Psoas muscle (tissue), 8 donors: Measurements from ENCODE around the gene VAV3. TPM values are rescaled to one million over a fixed set of nuclear protein-coding genes. Genes with fewer than 3 reads are reported as not detected.

Source experiments
- ATAC-seq, 4 donors: fragments of 200-7000 bp; cut with Tn5 transposase; one replicate each; pipeline ENCODE4 v1.9.1; 2020; ENCODE audit warnings: moderate library complexity in 3 of 4, mild to moderate bottlenecking in 2 of 4
- DNase-seq, 2 donors: peaks; one replicate each; pipeline ENCODE4 v3.0.0-alpha.2; 2020
- H3K27ac ChIP-seq: fragments of 200-600 bp; one replicate; pipeline ENCODE4 v1.8.0; 2022
- H3K27me3 ChIP-seq, 3 donors: fragments of 200-600 bp in 1 of 3; one replicate each; pipeline versions ENCODE4 v1.6.1 to v1.8.0; 2013 to 2022; ENCODE audit warnings: low read length in 2 of 3, mild to moderate bottlenecking in 2 of 3, moderate library complexity in 1 of 3; ENCODE audit not compliant: insufficient read depth in 3 of 3
- H3K36me3 ChIP-seq, 2 donors: fragments of 200-600 bp in 1 of 2; one replicate each; pipeline versions ENCODE4 v1.6.1 to v1.8.0; 2013 to 2022; ENCODE audit warnings: low read depth in 1 of 2, mild to moderate bottlenecking in 1 of 2, moderate library complexity in 1 of 2; ENCODE audit not compliant: insufficient read depth in 1 of 2
- H3K4me1 ChIP-seq: fragments of 200-600 bp; one replicate; pipeline ENCODE4 v1.8.0; 2022
- H3K4me3 ChIP-seq: fragments of 200-600 bp; one replicate; pipeline ENCODE4 v1.8.0; 2022; ENCODE audit warnings: mild to moderate bottlenecking
- H3K9me3 ChIP-seq: fragments of 200-600 bp; one replicate; pipeline ENCODE4 v1.8.0; 2022
- CTCF ChIP-seq: fragments of 200-600 bp; IDR thresholded peaks from one replicate; pipeline ENCODE4 v1.8.0; 2022; ENCODE audit warnings: antibody characterized with exemption
- WGBS, 3 donors: extraction: QIAGEN DNeasy Blood & Tissue Kit; methylation state at CpG; one replicate each; pipeline versions ENCODE4 v1.1.6 to v1.1.7; 2013; 5-methylcytosine and 5-hydroxymethylcytosine counted together
- intact Hi-C, 2 donors: fragments of 100-400 bp; cut with DNase I; formaldehyde crosslinking; loops; one replicate each; pipeline versions ENCODE4 v1.11.0 to v1.14.2; 2022
- polyA plus RNA-seq, 3 donors: library from polyadenylated mRNA; stranded (reverse); fragments of 200-250 nt; gene quantifications; one replicate each; pipeline ENCODE4 v1.2.3, GENCODE V29; 2013
- total RNA-seq, 4 donors: library from RNA; stranded (reverse); fragmentation: NEBNext Ultra II Directional in 2 of 4; extraction: Animal tissue kit (Norgen Biotek cat#: 25700) in 2 of 4; gene quantifications; one replicate each; pipeline versions ENCODE4 v1.2.1 to v1.2.4, GENCODE V29; 2021 to 2023
- donor health status: healthy with polysubstance abuse.
- donor health status: DM: no; HTN: no; CAD: no; lungs with moderate emphysema.
- donor health status: Bipolar disorder and iron deficiency.
- donor health status: healthy.
- donor health status: DM: yes; HTN: yes; CAD: no.
- donor health status: DM: no; HTN: no; CAD: no.
- donor health status: DM: no; HTN: no; CAD: no.
- donor health status: DM: yes; HTN: yes; CAD: no.

VAV3 gene
- total and polyA plus RNA-seq, 7 donors, result 0.28 to 1.7 (median 0.72) TPM

- ATAC-seq (no peak), DNase-seq (no peak)
- H3K4me3 ChIP-seq, result no peak overlapping the region
- 95 to 96% (median 96%) methylated on average over 3 of the region's 3 CpGs for WGBS, 3 donors
- H3K27ac ChIP-seq, result no peak overlapping the region
- H3K4me1 ChIP-seq, result no peaks in the 10 kb centered on the region
- no peak for TF ChIP-seq CTCF
- no peaks in the 10 kb centered on the region for H3K36me3 ChIP-seq
- intact Hi-C loops, result no loop called here
- H3K27me3 ChIP-seq, result no peaks in the 10 kb centered on the region
- no peaks in the 10 kb centered on the region for H3K9me3 ChIP-seq
Measured at GRCh38 chr1:107926436-107927080, 38.4 kb downstream of the VAV3 start.

- no peak overlapping the region for H3K27ac ChIP-seq
- no peak for DNase-seq
- WGBS, 3 donors, result 46 to 88% (median 84%) methylated on average over 1 of the region's 1 CpG
- no peak for TF ChIP-seq CTCF
- no peaks in the 10 kb centered on the region for H3K4me1 ChIP-seq
- ATAC-seq, result no peak
- no peaks in the 10 kb centered on the region for H3K36me3 ChIP-seq
- intact Hi-C loops, result no loop called here
- H3K27me3 ChIP-seq, result no peaks in the 10 kb centered on the region
- H3K4me3 ChIP-seq, result no peak overlapping the region
- no peaks in the 10 kb centered on the region for H3K9me3 ChIP-seq
Measured at GRCh38 chr1:107925565-107925964, 39.4 kb downstream of the VAV3 start.

- H3K36me3 ChIP-seq, result no peaks in the 10 kb centered on the region
- ATAC-seq (no peak), DNase-seq (no peak)
- 63 to 69% (median 66%) methylated on average over 6 of the region's 6 CpGs for WGBS, 3 donors
- no peak overlapping the region for H3K4me3 ChIP-seq
- no peaks in the 10 kb centered on the region for H3K4me1 ChIP-seq
- intact Hi-C loops, result no loop called here
- H3K9me3 ChIP-seq, result no peaks in the 10 kb centered on the region
- no peak overlapping the region for H3K27ac ChIP-seq
- no peaks in the 10 kb centered on the region for H3K27me3 ChIP-seq
- no peak for TF ChIP-seq CTCF
Measured at GRCh38 chr1:107920999-107921398, 44.0 kb downstream of the VAV3 start.

- H3K27me3 ChIP-seq, result no peaks in the 10 kb centered on the region
- H3K9me3 ChIP-seq, result no peaks in the 10 kb centered on the region
- intact Hi-C loops, result no loop called here
- no peak for TF ChIP-seq CTCF
- H3K4me3 ChIP-seq, result no peak overlapping the region
- H3K36me3 ChIP-seq, result no peaks in the 10 kb centered on the region
- DNase-seq (no peak), ATAC-seq (no peak)
- 71 to 74% (median 72%) methylated on average over 1 of the region's 1 CpG for WGBS, 3 donors
- H3K4me1 ChIP-seq, result no peaks in the 10 kb centered on the region
- H3K27ac ChIP-seq, result no peak overlapping the region
Measured at GRCh38 chr1:107920561-107920960, 44.4 kb downstream of the VAV3 start.

GRCh38 chr1:107919953-107920352 lies 45.0 kb downstream of the VAV3 start:
- no peak overlapping the region for H3K4me3 ChIP-seq
- DNase-seq (no peak), ATAC-seq (no peak)
- no peak for TF ChIP-seq CTCF
- intact Hi-C loops, result no loop called here
- H3K27me3 ChIP-seq, result no peaks in the 10 kb centered on the region
- no peak overlapping the region for H3K27ac ChIP-seq
- 62% methylated on average over 4 of the region's 4 CpGs for WGBS, 3 donors
- H3K9me3 ChIP-seq, result no peaks in the 10 kb centered on the region
- no peaks in the 10 kb centered on the region for H3K36me3 ChIP-seq
- H3K4me1 ChIP-seq, result no peaks in the 10 kb centered on the region
